Measurements from ENCODE around the gene PDE1C.

DNA sequence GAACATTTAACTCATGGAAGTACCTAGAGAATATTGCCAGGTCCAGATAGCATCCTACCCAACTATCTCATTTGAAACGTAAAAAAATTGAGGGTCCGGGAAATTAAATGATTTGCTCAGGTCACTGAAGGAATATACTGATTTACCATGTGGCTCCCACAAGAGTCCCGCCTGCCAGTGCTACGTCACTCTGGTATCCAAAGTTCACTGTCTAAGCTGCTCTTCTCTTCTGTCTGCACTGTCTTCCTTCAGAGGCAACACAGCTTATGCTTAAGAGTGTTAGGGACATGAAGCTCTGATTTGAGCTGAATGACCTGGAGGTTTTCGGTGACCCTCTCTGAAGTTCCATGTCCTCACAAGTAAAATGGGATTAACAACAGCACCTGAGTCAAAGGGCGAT, 114.6 kb downstream of the PDE1C start:
- TF ChIP-seq, protein P1, sequence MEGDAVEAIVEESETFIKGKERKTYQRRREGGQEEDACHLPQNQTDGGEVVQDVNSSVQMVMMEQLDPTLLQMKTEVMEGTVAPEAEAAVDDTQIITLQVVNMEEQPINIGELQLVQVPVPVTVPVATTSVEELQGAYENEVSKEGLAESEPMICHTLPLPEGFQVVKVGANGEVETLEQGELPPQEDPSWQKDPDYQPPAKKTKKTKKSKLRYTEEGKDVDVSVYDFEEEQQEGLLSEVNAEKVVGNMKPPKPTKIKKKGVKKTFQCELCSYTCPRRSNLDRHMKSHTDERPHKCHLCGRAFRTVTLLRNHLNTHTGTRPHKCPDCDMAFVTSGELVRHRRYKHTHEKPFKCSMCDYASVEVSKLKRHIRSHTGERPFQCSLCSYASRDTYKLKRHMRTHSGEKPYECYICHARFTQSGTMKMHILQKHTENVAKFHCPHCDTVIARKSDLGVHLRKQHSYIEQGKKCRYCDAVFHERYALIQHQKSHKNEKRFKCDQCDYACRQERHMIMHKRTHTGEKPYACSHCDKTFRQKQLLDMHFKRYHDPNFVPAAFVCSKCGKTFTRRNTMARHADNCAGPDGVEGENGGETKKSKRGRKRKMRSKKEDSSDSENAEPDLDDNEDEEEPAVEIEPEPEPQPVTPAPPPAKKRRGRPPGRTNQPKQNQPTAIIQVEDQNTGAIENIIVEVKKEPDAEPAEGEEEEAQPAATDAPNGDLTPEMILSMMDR (IDR thresholded peaks at IDR 0.05; ENCODE audit: low read depth, low read length), result no peak
- TF ChIP-seq, protein P2, sequence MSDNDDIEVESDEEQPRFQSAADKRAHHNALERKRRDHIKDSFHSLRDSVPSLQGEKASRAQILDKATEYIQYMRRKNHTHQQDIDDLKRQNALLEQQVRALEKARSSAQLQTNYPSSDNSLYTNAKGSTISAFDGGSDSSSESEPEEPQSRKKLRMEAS (IDR thresholded peaks at IDR 0.05; ENCODE audit: low read depth, low read length), result no peak
- no peak for TF ChIP-seq MYC (IDR thresholded peaks at IDR 0.05; ENCODE audit: low read depth, low read length)

Data from NB4 (cell line).